SH-SY5Y (cell line): ENCODE data around the gene C6orf132.

Source experiments
- GATA2 ChIP-seq: IDR thresholded peaks from 2 replicates; pipeline ENCODE4 v1.6.1; 2011; ENCODE audit warnings: mild to moderate bottlenecking, low read depth, low read length
- GATA3 ChIP-seq: IDR thresholded peaks from 2 replicates; pipeline ENCODE4 v1.6.1; 2011; ENCODE audit warnings: low read depth, mild to moderate bottlenecking, low read length, moderate library complexity

Gene C6orf132

GRCh38 chr6:42142118-42142835 is at the start of gene C6orf132:
TSS of gene C6orf132 (minus strand) at chr6:42142620. CDS start at chr6:42142444, 176 bp downstream.
- TF ChIP-seq GATA3 (no peak), GATA2 (no peak)

GRCh38 chr6:42190554-42191183 is 48.2 kb upstream of the C6orf132 start:
- TF ChIP-seq GATA2 (no peak), GATA3 (no peak)

- TF ChIP-seq GATA2, result no peak
- no peak for TF ChIP-seq GATA3
These were observed 46.0 kb upstream of the C6orf132 start for GRCh38 chr6:42188406-42188805.

GRCh38 chr6:42185597-42185996 is 43.2 kb upstream of the C6orf132 start:
- TF ChIP-seq GATA3 (no peak), GATA2 (no peak)

GRCh38 chr6:42184475-42184874 is 42.1 kb upstream of the C6orf132 start:
- TF ChIP-seq GATA3 (no peak), GATA2 (no peak)

- TF ChIP-seq GATA2 (no peak), GATA3 (no peak)
These were observed 39.7 kb upstream of the C6orf132 start for GRCh38 chr6:42182101-42182500.

GRCh38 chr6:42179945-42180313 is 37.5 kb upstream of the C6orf132 start:
- TF ChIP-seq GATA3 (no peak), GATA2 (no peak)

- no peak for TF ChIP-seq GATA2
- no peak for TF ChIP-seq GATA3
These were observed 37.0 kb upstream of the C6orf132 start for GRCh38 chr6:42179261-42179944.

GRCh38 chr6:42177514-42178364 is 35.3 kb upstream of the C6orf132 start:
- TF ChIP-seq GATA3 (no peak), GATA2 (no peak)

- TF ChIP-seq GATA2 (no peak), GATA3 (no peak)
These were observed 34.6 kb upstream of the C6orf132 start for GRCh38 chr6:42176981-42177380.

GRCh38 chr6:42175860-42176259 is 33.4 kb upstream of the C6orf132 start:
- TF ChIP-seq GATA2, result no peak
- no peak for TF ChIP-seq GATA3

GRCh38 chr6:42173101-42173500 is 30.7 kb upstream of the C6orf132 start, which contains the start of gene GUCA1A:
TSS of gene GUCA1A (plus strand) at chr6:42173364. CDS start at chr6:42173614, 250 bp downstream.
- TF ChIP-seq GATA3, result no peak
- TF ChIP-seq GATA2, result no peak

GRCh38 chr6:42171813-42172581 is 29.6 kb upstream of the C6orf132 start:
- TF ChIP-seq GATA2 (no peak), GATA3 (no peak)
